Measurements from ENCODE around the gene YAF2.

YAF2 gene

DNA sequence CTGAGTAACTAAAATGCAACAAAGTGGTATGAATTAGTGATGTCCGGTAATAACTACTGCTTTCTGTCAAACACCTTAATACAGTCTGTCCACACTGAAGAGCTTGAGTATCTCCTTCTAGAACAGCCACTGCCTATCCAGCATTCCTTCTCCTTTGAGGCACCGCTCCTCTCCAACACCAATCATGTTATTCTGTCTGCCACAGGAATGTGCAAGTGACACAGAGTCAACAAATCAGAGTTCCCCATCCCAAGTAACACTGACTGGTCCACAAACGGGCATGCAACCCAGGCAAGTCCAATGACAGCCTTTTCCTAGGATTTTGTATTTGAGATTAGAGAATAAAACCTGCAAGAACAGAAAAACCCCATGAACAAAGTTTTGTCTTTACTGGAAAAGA, 97.1 kb downstream of the YAF2 start:
- H3K4me3 ChIP-seq (ENCODE audit: low read depth in 1 of 2, low read length in 1 of 2), result no peak overlapping the region
- H3K36me3 ChIP-seq, result no peaks in the 10 kb centered on the region
- H3K9me3 ChIP-seq, result no peaks in the 10 kb centered on the region
- H3K4me1 ChIP-seq (ENCODE audit: control insufficient read depth in 1 of 2, insufficient read depth in 1 of 2, low read depth in 1 of 2, low read length in 1 of 2), result peaks cover 20 to 26% of the 10 kb centered on the region in 2 experiments
- no peak for TF ChIP-seq CTCF (IDR thresholded peaks at IDR 0.05)
- H3K27ac ChIP-seq, result no peak overlapping the region
- no peaks in the 10 kb centered on the region for H3K27me3 ChIP-seq

GRCh38 chr12:42135259-42135814, 102.7 kb downstream of the YAF2 start:
- Histone ChIP-seq H3K27ac (no peak overlapping the region), H3K4me1 (ENCODE audit: control insufficient read depth in 1 of 2, insufficient read depth in 1 of 2, low read depth in 1 of 2, low read length in 1 of 2) (no peaks in the 10 kb centered on the region), H3K4me3 (ENCODE audit: low read depth in 1 of 2, low read length in 1 of 2) (no peak overlapping the region), H3K27me3 (no peaks in the 10 kb centered on the region), H3K36me3 (no peaks in the 10 kb centered on the region), H3K9me3 (no peaks in the 10 kb centered on the region)
- no peak for TF ChIP-seq CTCF (IDR thresholded peaks at IDR 0.05)

- H3K36me3 ChIP-seq, result no peaks in the 10 kb centered on the region
- H3K9me3 ChIP-seq, result no peaks in the 10 kb centered on the region
- no peaks in the 10 kb centered on the region for H3K27me3 ChIP-seq
- H3K27ac ChIP-seq, result no peak overlapping the region
- no peak overlapping the region for H3K4me3 ChIP-seq (ENCODE audit: low read depth in 1 of 2, low read length in 1 of 2)
- TF ChIP-seq CTCF (IDR thresholded peaks at IDR 0.05), result no peak
- no peaks in the 10 kb centered on the region for H3K4me1 ChIP-seq (ENCODE audit: control insufficient read depth in 1 of 2, insufficient read depth in 1 of 2, low read depth in 1 of 2, low read length in 1 of 2)
These were observed 107.2 kb downstream of the YAF2 start for GRCh38 chr12:42130672-42131402.

DNA sequence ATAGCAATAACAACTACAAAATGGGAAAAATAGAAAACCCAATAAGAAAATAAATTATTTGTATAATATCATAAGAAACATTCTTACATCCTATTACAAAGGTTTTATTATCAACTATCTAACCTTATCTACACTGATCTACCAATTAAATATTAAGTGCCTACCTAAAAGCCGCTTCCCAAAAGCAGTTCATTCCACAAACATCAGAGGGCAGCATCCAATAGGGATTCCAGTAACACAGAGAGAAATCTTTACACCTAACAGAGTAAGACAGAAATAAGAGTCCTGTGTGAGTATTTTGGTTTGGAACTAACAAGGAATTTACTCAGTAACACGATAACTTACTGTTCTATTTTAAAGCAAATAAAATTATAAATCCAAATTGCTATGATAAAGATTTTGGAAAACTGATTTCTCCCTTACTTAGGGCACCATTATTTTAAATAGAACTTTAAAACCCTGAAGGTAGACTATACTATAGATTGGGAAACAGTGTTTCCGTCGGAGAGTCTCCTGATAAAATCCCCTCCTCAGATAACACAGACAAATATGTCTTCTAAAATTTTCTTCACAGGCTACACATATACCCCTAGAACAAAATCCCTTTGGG, 108.3 kb downstream of the YAF2 start:
- H3K4me3 ChIP-seq (ENCODE audit: low read depth in 1 of 2, low read length in 1 of 2), result no peak overlapping the region
- no peak overlapping the region for H3K27ac ChIP-seq
- H3K9me3 ChIP-seq, result no peaks in the 10 kb centered on the region
- no peak for TF ChIP-seq CTCF (IDR thresholded peaks at IDR 0.05)
- peaks cover 0 to 7% of the 10 kb centered on the region in 2 experiments for H3K4me1 ChIP-seq (ENCODE audit: control insufficient read depth in 1 of 2, insufficient read depth in 1 of 2, low read depth in 1 of 2, low read length in 1 of 2)
- no peaks in the 10 kb centered on the region for H3K27me3 ChIP-seq
- H3K36me3 ChIP-seq, result no peaks in the 10 kb centered on the region

GRCh38 chr12:42128888-42129287, 109.2 kb downstream of the YAF2 start:
- Histone ChIP-seq H3K9me3 (no peaks in the 10 kb centered on the region), H3K27ac (no peak overlapping the region), H3K4me3 (ENCODE audit: low read depth in 1 of 2, low read length in 1 of 2) (no peak overlapping the region), H3K4me1 (ENCODE audit: control insufficient read depth in 1 of 2, insufficient read depth in 1 of 2, low read depth in 1 of 2, low read length in 1 of 2) (peaks cover 0 to 7% of the 10 kb centered on the region in 2 experiments), H3K36me3 (no peaks in the 10 kb centered on the region), H3K27me3 (no peaks in the 10 kb centered on the region)
- no peak for TF ChIP-seq CTCF (IDR thresholded peaks at IDR 0.05)

Measured in neutrophil (primary cell).